MCF 10A (cell line): Measurements from ENCODE around the gene CACNA1H. TPM values are rescaled to one million over a fixed set of nuclear protein-coding genes. Genes with fewer than 3 reads are reported as not detected.

Source experiments
- BruUV-seq: library from RNA; stranded (reverse); fragments of 400-500 nt; replicated peaks from 2 replicates; lab custom pipeline; 2021; lab: Mats Ljungman, UMichigan
- CTCF ChIA-PET: fragments of 300-600 bp; sonication (Branson Sonifier 250); formaldehyde crosslinking; extraction: SDS; loops from one replicate; lab custom pipeline; 2021; ENCODE audit warnings: antibody characterized with exemption, inconsistent platforms; lab: Yijun Ruan, JAX
- POLR2A ChIA-PET: fragments of 300-600, 350-650 bp; sonication (Branson Sonifier 250); formaldehyde crosslinking; extraction: SDS; loops from one replicate; lab custom pipeline; 2020; ENCODE audit warnings: antibody characterized with exemption, inconsistent platforms; lab: Yijun Ruan, JAX
- DNase-seq: peaks from one replicate; pipeline ENCODE4 v3.0.0-alpha.2; 2018; ENCODE audit not compliant: unreplicated experiment
- H3K27ac Mint-ChIP-seq: one replicate; pipeline ENCODE4 v1.8.0; 2022; ENCODE audit warnings: mild to moderate bottlenecking, low read depth, mixed read lengths; ENCODE audit not compliant: unreplicated experiment
- H3K27me3 Mint-ChIP-seq: one replicate; pipeline ENCODE4 v1.8.0; 2022; ENCODE audit warnings: mixed read lengths; ENCODE audit not compliant: insufficient read depth, unreplicated experiment
- H3K36me3 Mint-ChIP-seq: one replicate; pipeline ENCODE4 v1.8.0; 2022; ENCODE audit warnings: mild to moderate bottlenecking, moderate library complexity, mixed read lengths; ENCODE audit not compliant: insufficient read depth, unreplicated experiment
- H3K4me1 Mint-ChIP-seq: one replicate; pipeline ENCODE4 v1.8.0; 2022; ENCODE audit warnings: mixed read lengths; ENCODE audit not compliant: insufficient read depth, unreplicated experiment
- H3K4me3 Mint-ChIP-seq: one replicate; pipeline ENCODE4 v1.8.0; 2022; ENCODE audit warnings: mild to moderate bottlenecking, moderate library complexity, mixed read lengths; ENCODE audit not compliant: unreplicated experiment
- H3K9me3 Mint-ChIP-seq: one replicate; pipeline ENCODE4 v1.8.0; 2022; ENCODE audit warnings: mixed read lengths; ENCODE audit not compliant: unreplicated experiment
- intact Hi-C: fragments of 100-400 bp; cut with micrococcal nuclease; formaldehyde crosslinking; loops from 2 replicates; pipeline ENCODE4 v1.14.1; 2022
- total RNA-seq: library from RNA; stranded (reverse); gene quantifications from 2 replicates; pipeline ENCODE4 v1.2.3, GENCODE V29; 2022
- TF ChIP-seq, protein P1 (sequence below): fragments of 200-600 bp; IDR thresholded peaks from one replicate; pipeline ENCODE4 v1.8.0; 2022; ENCODE audit warnings: antibody characterized with exemption, mild to moderate bottlenecking; ENCODE audit not compliant: unreplicated experiment

The CACNA1H gene
- total RNA-seq, 1 experiment from 2014 or later = not detected

DNA sequence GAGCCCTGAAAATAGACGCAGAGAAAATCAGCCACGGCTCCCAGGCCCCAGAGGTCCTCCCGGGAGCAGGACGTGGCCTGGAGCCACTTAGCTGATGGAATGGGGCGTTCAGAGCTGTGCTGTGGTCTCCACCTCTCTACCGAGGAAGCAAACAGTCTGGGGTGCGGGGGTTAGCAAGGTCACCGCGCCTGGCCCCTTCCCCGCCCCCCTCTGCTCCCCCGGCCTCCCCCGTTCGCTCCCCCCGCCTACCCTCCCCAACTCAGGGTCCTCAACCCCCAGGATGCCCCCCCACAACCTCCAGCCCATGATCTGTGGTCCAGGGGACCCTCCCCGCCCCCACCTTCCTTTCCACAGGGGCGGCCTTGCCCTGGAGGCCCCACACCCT is 36.2 kb upstream of the CACNA1H start:
- H3K4me1 Mint-ChIP-seq = no peaks in the 10 kb centered on the region
- no peak for DNase-seq
- no peaks in the 10 kb centered on the region for H3K27me3 Mint-ChIP-seq
- no peaks in the 10 kb centered on the region for H3K36me3 Mint-ChIP-seq
- intact Hi-C loops = no loop called here
- no peak overlapping the region for H3K27ac Mint-ChIP-seq
- BruUV-seq = no TSS peak
- CTCF ChIA-PET = no interaction called here
- H3K9me3 Mint-ChIP-seq = no peaks in the 10 kb centered on the region
- POLR2A ChIA-PET = no interaction called here
- no peak overlapping the region for H3K4me3 Mint-ChIP-seq
- TF ChIP-seq, protein P1, sequence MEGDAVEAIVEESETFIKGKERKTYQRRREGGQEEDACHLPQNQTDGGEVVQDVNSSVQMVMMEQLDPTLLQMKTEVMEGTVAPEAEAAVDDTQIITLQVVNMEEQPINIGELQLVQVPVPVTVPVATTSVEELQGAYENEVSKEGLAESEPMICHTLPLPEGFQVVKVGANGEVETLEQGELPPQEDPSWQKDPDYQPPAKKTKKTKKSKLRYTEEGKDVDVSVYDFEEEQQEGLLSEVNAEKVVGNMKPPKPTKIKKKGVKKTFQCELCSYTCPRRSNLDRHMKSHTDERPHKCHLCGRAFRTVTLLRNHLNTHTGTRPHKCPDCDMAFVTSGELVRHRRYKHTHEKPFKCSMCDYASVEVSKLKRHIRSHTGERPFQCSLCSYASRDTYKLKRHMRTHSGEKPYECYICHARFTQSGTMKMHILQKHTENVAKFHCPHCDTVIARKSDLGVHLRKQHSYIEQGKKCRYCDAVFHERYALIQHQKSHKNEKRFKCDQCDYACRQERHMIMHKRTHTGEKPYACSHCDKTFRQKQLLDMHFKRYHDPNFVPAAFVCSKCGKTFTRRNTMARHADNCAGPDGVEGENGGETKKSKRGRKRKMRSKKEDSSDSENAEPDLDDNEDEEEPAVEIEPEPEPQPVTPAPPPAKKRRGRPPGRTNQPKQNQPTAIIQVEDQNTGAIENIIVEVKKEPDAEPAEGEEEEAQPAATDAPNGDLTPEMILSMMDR = no peak

DNA sequence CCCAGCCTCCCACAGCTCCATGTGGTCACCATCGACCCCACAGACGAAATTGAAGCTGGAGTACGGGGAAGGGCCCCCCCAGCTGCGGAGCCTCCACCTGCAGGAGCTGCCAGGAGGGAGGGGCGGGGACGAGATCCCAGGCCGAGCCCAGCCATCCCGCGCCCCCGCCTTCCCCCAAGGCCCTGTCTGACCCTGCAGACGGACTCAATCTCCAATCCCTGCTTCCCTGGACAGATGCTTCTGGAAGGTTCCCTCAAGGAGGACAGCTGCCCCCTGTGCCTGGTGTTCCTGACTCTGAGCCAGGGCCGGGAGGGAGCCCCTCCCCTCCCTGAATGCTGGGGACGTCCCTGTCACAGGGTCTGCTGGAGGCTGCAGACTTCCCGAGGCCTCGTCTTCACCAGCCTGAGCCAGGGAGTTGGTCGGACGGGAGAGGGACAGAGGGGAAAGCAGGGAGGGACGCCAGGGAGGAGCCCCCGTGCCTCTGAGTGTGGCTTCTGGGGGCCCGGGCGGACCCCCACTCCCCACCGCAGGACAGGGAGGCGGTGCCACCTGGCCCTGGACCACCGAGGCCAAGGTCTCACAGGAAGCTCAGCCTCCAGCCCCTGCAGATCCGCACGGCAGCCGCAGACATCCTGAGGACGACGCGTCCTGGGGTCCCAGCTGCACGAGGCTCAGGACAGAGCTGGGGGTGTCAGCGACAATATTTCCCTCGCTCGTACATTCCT is 35.6 kb upstream of the CACNA1H start:
- TF ChIP-seq, protein P1 = no peak
- intact Hi-C loops = no loop called here
- Mint-ChIP-seq H3K4me3 (no peak overlapping the region), H3K27ac (no peak overlapping the region), H3K36me3 (no peaks in the 10 kb centered on the region), H3K4me1 (no peaks in the 10 kb centered on the region), H3K27me3 (no peaks in the 10 kb centered on the region), H3K9me3 (no peaks in the 10 kb centered on the region)
- no peak for DNase-seq
- POLR2A ChIA-PET = no interaction called here
- BruUV-seq = no TSS peak
- CTCF ChIA-PET = no interaction called here

DNA sequence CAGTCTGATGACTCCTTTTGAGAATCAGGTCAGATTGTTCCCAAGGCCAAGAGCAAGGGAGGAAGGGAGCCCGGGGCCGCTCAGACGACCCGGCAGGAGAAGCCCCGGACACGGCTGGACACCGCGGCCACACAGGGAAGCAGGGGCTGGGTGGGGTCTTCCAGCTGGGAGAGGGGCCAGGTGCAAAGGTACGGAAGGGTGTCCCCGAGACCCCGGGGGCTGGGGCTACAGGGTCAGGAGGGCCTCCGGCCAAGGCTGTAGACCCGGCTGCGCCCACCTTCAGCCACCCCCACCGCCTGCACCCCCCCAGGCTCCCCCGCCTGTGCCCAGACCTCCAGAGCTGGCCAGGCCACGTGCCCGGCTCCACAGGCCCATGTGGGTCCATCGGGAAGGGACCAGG is 35.0 kb upstream of the CACNA1H start:
- no peaks in the 10 kb centered on the region for H3K27me3 Mint-ChIP-seq
- no peak overlapping the region for H3K4me3 Mint-ChIP-seq
- no TSS peak for BruUV-seq
- no peaks in the 10 kb centered on the region for H3K36me3 Mint-ChIP-seq
- ChIA-PET POLR2A (no interaction called here), CTCF (no interaction called here)
- TF ChIP-seq, protein P1 = no peak
- intact Hi-C loops = no loop called here
- no peaks in the 10 kb centered on the region for H3K4me1 Mint-ChIP-seq
- no peaks in the 10 kb centered on the region for H3K9me3 Mint-ChIP-seq
- no peak for DNase-seq
- no peak overlapping the region for H3K27ac Mint-ChIP-seq

DNA sequence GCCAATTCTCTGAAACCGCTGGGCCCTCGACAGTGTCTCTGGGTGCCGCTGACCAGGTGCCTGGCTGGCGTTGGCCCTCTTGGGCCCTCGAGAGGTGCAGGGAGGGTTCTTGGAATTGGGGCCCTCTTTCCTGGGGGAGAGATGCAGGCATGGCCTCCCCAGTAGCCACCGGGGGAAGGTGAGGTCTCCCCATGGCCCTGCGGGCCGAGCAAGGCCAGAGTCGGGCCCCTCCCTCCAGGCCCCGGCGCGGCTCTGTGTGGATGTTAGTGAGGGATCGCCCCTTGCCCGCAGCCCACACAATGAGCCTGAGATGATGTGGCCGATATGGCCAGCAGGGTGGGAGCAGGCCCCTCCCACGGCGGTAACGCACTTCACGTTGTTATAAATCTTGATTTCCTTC is 33.8 kb upstream of the CACNA1H start:
- ChIA-PET CTCF (interaction anchor here (2.2 kb wide), 1 partner anchor 16 kb away, joined by 7 read pairs; no protein-coding TSS in a partner anchor), POLR2A (no interaction called here)
- Mint-ChIP-seq H3K27me3 (no peaks in the 10 kb centered on the region), H3K27ac (no peak overlapping the region), H3K9me3 (no peaks in the 10 kb centered on the region), H3K36me3 (no peaks in the 10 kb centered on the region), H3K4me3 (no peak overlapping the region), H3K4me1 (no peaks in the 10 kb centered on the region)
- BruUV-seq = no TSS peak
- TF ChIP-seq, protein P1 = no peak
- DNase-seq = no peak
- intact Hi-C loops = no loop called here
